HEK293T (cell line): Measurements from ENCODE around the gene KCTD18.

Experiments used
- ARNT ChIP-seq: fragments of 450-650 bp; IDR thresholded peaks from 2 replicates; pipeline ENCODE4 v1.6.1; 2017; ENCODE audit warnings: mild to moderate bottlenecking
- BHLHE40 ChIP-seq: fragments of 450-650 bp; IDR thresholded peaks from 2 replicates; pipeline ENCODE4 v1.6.1; 2016; ENCODE audit warnings: mild to moderate bottlenecking, moderate library complexity, borderline replicate concordance
- ELF4 ChIP-seq: fragments of 450-650 bp; IDR thresholded peaks from 2 replicates; pipeline ENCODE4 v1.6.1; 2017; ENCODE audit warnings: antibody characterized with exemption
- FOXM1 ChIP-seq: fragments of 450-650 bp; IDR thresholded peaks from 2 replicates; pipeline ENCODE4 v1.6.1; 2017; ENCODE audit warnings: mild to moderate bottlenecking, borderline replicate concordance
- L3MBTL2 ChIP-seq: fragments of 450-650 bp; conservative IDR thresholded peaks from 2 replicates; pipeline ENCODE4 v1.6.1; 2016; ENCODE audit warnings: mild to moderate bottlenecking
- NFRKB ChIP-seq: fragments of 450-650 bp; IDR thresholded peaks from 2 replicates; pipeline ENCODE4 v1.6.1; 2016; ENCODE audit warnings: mild to moderate bottlenecking, moderate library complexity
- SP1 ChIP-seq: fragments of 450-650 bp; IDR thresholded peaks from 2 replicates; pipeline ENCODE4 v1.6.1; 2017
- TARDBP ChIP-seq: fragments of 450-650 bp; IDR thresholded peaks from 2 replicates; pipeline ENCODE4 v1.6.1; 2016
- ZNF384 ChIP-seq: fragments of 450-650 bp; IDR thresholded peaks from 2 replicates; pipeline ENCODE4 v1.6.1; 2016

GRCh38 chr2:200538139-200538538, 28.3 kb upstream of the KCTD18 start:
- TF ChIP-seq ELF4: no peak
- TF ChIP-seq TARDBP: no peak
- TF ChIP-seq BHLHE40: no peak
- no peak for TF ChIP-seq ZNF384
- no peak for TF ChIP-seq L3MBTL2
- no peak for TF ChIP-seq ARNT
- no peak for TF ChIP-seq NFRKB
- TF ChIP-seq SP1: no peak
- TF ChIP-seq FOXM1: no peak
